Activated T-helper 1 cell treated with anti-CD3 and anti-CD28 coated beads, Interleukin-12 subunit alpha, Interleukin-12 subunit beta, Interleukin-2, Interleukin-4 antibody, amounts not matched to agents 30 ng/mL and 10 ng/mL and 1 ng/mL, durations not matched to agents 14 hours and 24 hours and 36 hours (primary cell): ENCODE results near the gene PXDN. TPM values are rescaled to one million over a fixed set of nuclear protein-coding genes. Genes with fewer than 3 reads are reported as not detected.
A peak's percentile ranks its signal among the peaks of the same experiment; 100 is the strongest.

Experiments used
- DNase-seq: peaks from one replicate; pipeline ENCODE4 v3.0.0; 2021; ENCODE audit warnings: low spot score
- H3K27ac Mint-ChIP-seq: one replicate; pipeline ENCODE4 v1.8.0; 2021; ENCODE audit warnings: mild to moderate bottlenecking, mixed read lengths
- H3K27me3 Mint-ChIP-seq: one replicate; pipeline ENCODE4 v1.8.0; 2022; ENCODE audit warnings: mild to moderate bottlenecking, moderate library complexity, mixed read lengths; ENCODE audit not compliant: insufficient read depth
- H3K36me3 Mint-ChIP-seq: one replicate; pipeline ENCODE4 v1.8.0; 2021; ENCODE audit warnings: low read depth, mixed read lengths
- H3K4me1 Mint-ChIP-seq: one replicate; pipeline ENCODE4 v1.8.0; 2021; ENCODE audit warnings: low read depth, mixed read lengths
- H3K4me3 Mint-ChIP-seq: one replicate; pipeline ENCODE4 v1.8.0; 2021; ENCODE audit warnings: mild to moderate bottlenecking, moderate library complexity, mixed read lengths
- H3K9me3 Mint-ChIP-seq: one replicate; pipeline ENCODE4 v1.8.0; 2021; ENCODE audit warnings: mixed read lengths
- intact Hi-C: fragments of 100-400 bp; cut with micrococcal nuclease; formaldehyde crosslinking; loops from one replicate; pipeline ENCODE4 v1.15.1; 2024
- total RNA-seq: library from RNA; stranded (reverse); gene quantifications from 2 replicates; pipeline ENCODE4 v1.2.3, GENCODE V29; 2022

The PXDN gene
- total RNA-seq, 1 donor from 2014 or later, result 1.7 TPM

- peaks cover 12% of the 10 kb centered on the region for H3K27me3 Mint-ChIP-seq
- H3K4me3 Mint-ChIP-seq, result no peak overlapping the region
- intact Hi-C loops, result no loop called here
- no peak overlapping the region for H3K27ac Mint-ChIP-seq
- no peaks in the 10 kb centered on the region for H3K36me3 Mint-ChIP-seq
- H3K9me3 Mint-ChIP-seq, result no peaks in the 10 kb centered on the region
- no peak for DNase-seq
- H3K4me1 Mint-ChIP-seq, result no peaks in the 10 kb centered on the region
Observed at GRCh38 chr2:1747065-1747941, 3.0 kb upstream of the PXDN start.

GRCh38 chr2:1746174-1747064 is 2.1 kb upstream of the PXDN start:
- no peak for DNase-seq
- intact Hi-C loops, result no loop called here
- H3K27me3 Mint-ChIP-seq, result peaks cover 19% of the 10 kb centered on the region
- no peaks in the 10 kb centered on the region for H3K36me3 Mint-ChIP-seq
- no peak overlapping the region for H3K4me3 Mint-ChIP-seq
- no peaks in the 10 kb centered on the region for H3K9me3 Mint-ChIP-seq
- H3K4me1 Mint-ChIP-seq, result no peaks in the 10 kb centered on the region
- no peak overlapping the region for H3K27ac Mint-ChIP-seq

GRCh38 chr2:1745171-1746023 is 1.1 kb upstream of the PXDN start:
- peak overlapping the region; percentile 69 for H3K4me3 Mint-ChIP-seq
- DNase-seq, result no peak
- intact Hi-C loops, result no loop called here
- no peak overlapping the region for H3K27ac Mint-ChIP-seq
- H3K27me3 Mint-ChIP-seq, result peaks cover 19% of the 10 kb centered on the region
- H3K9me3 Mint-ChIP-seq, result no peaks in the 10 kb centered on the region
- no peaks in the 10 kb centered on the region for H3K36me3 Mint-ChIP-seq
- no peaks in the 10 kb centered on the region for H3K4me1 Mint-ChIP-seq

- Mint-ChIP-seq H3K4me3 (no peak overlapping the region), H3K36me3 (no peaks in the 10 kb centered on the region), H3K27me3 (peaks cover 19% of the 10 kb centered on the region), H3K4me1 (no peaks in the 10 kb centered on the region), H3K27ac (no peak overlapping the region), H3K9me3 (no peaks in the 10 kb centered on the region)
- DNase-seq, result no peak
- intact Hi-C loops, result no loop called here
Observed at GRCh38 chr2:1744151-1744445, 217 bp downstream of the PXDN start.

GRCh38 chr2:1743396-1744150 is 742 bp downstream of the PXDN start:
- DNase-seq, result no peak
- no peak overlapping the region for H3K27ac Mint-ChIP-seq
- intact Hi-C loops, result no loop called here

GRCh38 chr2:1742681-1743395 is 1.5 kb downstream of the PXDN start:
- no peaks in the 10 kb centered on the region for H3K36me3 Mint-ChIP-seq

More at GRCh38 chr2:1743396-1744150, 742 bp downstream of the PXDN start:
- Mint-ChIP-seq H3K9me3 (no peaks in the 10 kb centered on the region), H3K36me3 (no peaks in the 10 kb centered on the region), H3K4me1 (no peaks in the 10 kb centered on the region), H3K27me3 (peaks cover 19% of the 10 kb centered on the region), H3K4me3 (no peak overlapping the region)

GRCh38 chr2:1742301-1742680 is 2.0 kb downstream of the PXDN start:
- no peaks in the 10 kb centered on the region for H3K36me3 Mint-ChIP-seq
- H3K4me1 Mint-ChIP-seq, result no peaks in the 10 kb centered on the region
- intact Hi-C loops, result no loop called here
- peak overlapping the region; percentile 57 for H3K4me3 Mint-ChIP-seq
- H3K27me3 Mint-ChIP-seq, result peaks cover 17% of the 10 kb centered on the region
- DNase-seq, result no peak
- no peak overlapping the region for H3K27ac Mint-ChIP-seq
- no peaks in the 10 kb centered on the region for H3K9me3 Mint-ChIP-seq

More at GRCh38 chr2:1742681-1743395, 1.5 kb downstream of the PXDN start:
- Mint-ChIP-seq H3K9me3 (no peaks in the 10 kb centered on the region), H3K4me1 (no peaks in the 10 kb centered on the region), H3K4me3 (peak overlapping the region; percentile 71), H3K27ac (no peak overlapping the region), H3K27me3 (peaks cover 19% of the 10 kb centered on the region)
- intact Hi-C loops, result no loop called here
- DNase-seq, result peak; percentile 27

GRCh38 chr2:1741851-1742250 is 2.5 kb downstream of the PXDN start:
- H3K4me3 Mint-ChIP-seq, result no peak overlapping the region
- H3K9me3 Mint-ChIP-seq, result no peaks in the 10 kb centered on the region
- peaks cover 17% of the 10 kb centered on the region for H3K27me3 Mint-ChIP-seq
- no peak for DNase-seq
- H3K27ac Mint-ChIP-seq, result no peak overlapping the region
- no peaks in the 10 kb centered on the region for H3K4me1 Mint-ChIP-seq
- intact Hi-C loops, result no loop called here
- H3K36me3 Mint-ChIP-seq, result no peaks in the 10 kb centered on the region

GRCh38 chr2:1740716-1741589 is 3.4 kb downstream of the PXDN start:
- H3K4me1 Mint-ChIP-seq, result no peaks in the 10 kb centered on the region
- H3K9me3 Mint-ChIP-seq, result no peaks in the 10 kb centered on the region
- peak overlapping the region; percentile 4 for H3K4me3 Mint-ChIP-seq
- peaks cover 17% of the 10 kb centered on the region for H3K27me3 Mint-ChIP-seq
- no peaks in the 10 kb centered on the region for H3K36me3 Mint-ChIP-seq
- intact Hi-C loops, result no loop called here
- H3K27ac Mint-ChIP-seq, result no peak overlapping the region
- DNase-seq, result no peak

GRCh38 chr2:1739961-1740715 is 4.2 kb downstream of the PXDN start:
- no peak for DNase-seq
- Mint-ChIP-seq H3K4me3 (no peak overlapping the region), H3K27me3 (peaks cover 19% of the 10 kb centered on the region), H3K27ac (no peak overlapping the region), H3K36me3 (no peaks in the 10 kb centered on the region), H3K4me1 (no peaks in the 10 kb centered on the region), H3K9me3 (no peaks in the 10 kb centered on the region)
- intact Hi-C loops, result no loop called here
